HG02840 (cell line): ENCODE measurements around the gene ARPC5.
"Not testable (repeated sequence)": the region's sequence is repeated elsewhere in the genome, so short reads cannot be mapped to it uniquely, and the experiment has no call there.

Experiments
- ATAC-seq: cut with Tn5 transposase; IDR thresholded peaks from one replicate; pipeline ENCODE4 v1.9.1; 2021; ENCODE audit warnings: mild to moderate bottlenecking, moderate library complexity, moderate number of reproducible peaks; ENCODE audit not compliant: unreplicated experiment, low FRiP score

Gene ARPC5

DNA sequence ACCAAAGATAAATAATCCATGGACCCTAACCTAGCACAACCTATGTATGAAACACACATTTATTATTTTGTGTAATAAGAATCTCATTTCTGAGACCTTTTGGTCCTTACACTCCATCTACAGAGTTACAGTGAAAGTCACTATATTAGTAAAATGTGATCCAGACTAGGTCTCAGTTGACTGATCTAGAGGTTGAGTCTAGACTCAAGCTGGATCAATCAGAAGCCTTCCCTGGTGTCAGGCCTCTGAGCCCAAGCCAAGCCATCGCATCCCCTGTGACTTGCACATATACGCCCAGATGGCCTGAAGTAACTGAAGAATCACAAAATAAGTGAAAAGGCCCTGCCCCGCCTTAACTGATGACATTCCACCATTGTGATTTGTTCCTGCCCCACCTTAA lies 22.6 kb downstream of the ARPC5 start:
- not testable (repeated sequence) for ATAC-seq

DNA sequence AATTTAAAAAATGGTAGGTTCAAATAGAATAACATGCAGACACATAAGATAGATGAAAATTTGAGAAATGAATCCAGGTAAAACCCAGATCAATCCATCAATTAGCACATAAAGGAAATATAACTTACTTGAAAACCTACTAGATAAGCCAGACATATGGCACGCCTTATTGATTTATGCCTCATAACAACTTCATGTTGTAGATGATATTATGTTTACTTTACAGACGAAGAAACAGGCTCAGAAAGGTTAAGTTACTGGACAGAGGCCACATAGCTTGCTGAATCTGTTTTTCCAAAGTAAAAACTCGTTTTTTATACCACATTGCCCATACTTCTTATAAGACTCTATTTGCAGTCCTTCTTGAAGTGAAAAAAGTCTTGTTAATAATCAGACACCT lies 23.2 kb downstream of the ARPC5 start:
- no peak for ATAC-seq

DNA sequence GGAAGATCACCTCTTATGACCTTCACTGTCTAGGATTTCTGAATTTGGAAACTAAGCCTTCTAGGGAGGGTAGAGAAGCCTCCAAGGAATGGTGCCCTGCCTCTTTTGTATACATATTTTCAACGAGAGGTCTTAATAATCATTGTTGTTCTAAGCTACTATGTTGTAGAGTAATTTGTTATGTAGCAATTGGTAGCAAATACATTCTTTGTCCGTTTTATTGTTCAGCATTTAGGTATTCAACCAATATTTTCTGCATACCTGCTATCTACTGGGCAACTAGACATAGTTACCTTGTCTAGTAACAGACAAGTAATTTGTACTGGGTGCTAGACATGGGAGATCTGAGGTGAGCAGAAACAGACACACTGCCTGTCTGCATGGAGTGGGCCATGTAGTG lies 24.6 kb downstream of the ARPC5 start:
- ATAC-seq, result no peak

DNA sequence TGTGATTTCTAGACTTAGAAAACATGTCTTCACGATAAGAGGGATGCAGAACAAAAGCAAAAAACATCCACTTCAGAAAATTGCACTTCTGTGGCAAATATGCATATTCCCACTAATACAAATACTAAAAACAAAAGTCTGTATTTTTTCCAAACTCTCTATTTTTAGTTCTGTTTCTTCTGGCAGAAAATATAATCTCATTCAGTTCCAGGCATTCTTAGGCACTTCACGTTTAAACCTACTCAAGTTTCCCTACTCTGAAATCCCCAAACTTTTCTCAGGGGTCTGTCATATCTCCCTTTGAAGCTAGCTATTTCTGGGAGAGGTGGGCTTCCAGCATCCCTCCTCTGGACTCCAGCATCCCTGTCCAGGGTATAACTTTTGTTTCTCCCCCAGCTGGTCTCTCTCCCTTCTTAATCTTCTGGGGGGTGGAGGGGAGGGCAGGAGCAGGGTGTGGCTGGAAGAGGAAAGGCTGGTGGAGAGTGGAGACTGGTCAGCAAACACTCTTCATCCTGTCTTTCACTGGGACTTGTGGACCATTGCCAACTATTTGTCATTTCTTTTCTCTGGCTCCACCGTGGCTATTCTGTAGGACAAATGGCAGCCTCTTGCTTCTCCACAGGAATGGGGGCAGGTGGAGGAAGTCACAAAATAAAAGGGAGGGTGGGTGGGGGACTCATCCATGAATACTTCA lies 25.7 kb downstream of the ARPC5 start:
- no peak for ATAC-seq

DNA sequence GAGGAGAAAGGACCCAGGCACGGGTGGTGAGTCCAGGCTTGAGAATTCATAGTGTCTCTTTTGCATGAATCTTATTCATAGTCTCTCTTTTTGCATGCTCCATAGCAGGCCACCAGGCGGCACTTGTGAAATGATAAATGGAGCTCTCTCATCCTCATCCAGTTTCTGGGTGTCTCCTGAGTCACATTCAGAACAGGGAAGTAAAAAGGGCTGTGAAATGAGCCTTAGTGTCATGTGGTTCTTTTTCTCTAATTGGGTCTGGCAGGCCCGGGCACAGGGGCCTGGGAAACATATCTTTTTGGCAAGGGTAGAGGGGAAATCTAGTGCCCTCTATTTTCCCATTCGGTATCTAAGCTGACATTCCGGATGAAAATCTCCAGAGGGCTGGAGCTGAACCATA lies 26.3 kb downstream of the ARPC5 start:
- ATAC-seq, result no peak

DNA sequence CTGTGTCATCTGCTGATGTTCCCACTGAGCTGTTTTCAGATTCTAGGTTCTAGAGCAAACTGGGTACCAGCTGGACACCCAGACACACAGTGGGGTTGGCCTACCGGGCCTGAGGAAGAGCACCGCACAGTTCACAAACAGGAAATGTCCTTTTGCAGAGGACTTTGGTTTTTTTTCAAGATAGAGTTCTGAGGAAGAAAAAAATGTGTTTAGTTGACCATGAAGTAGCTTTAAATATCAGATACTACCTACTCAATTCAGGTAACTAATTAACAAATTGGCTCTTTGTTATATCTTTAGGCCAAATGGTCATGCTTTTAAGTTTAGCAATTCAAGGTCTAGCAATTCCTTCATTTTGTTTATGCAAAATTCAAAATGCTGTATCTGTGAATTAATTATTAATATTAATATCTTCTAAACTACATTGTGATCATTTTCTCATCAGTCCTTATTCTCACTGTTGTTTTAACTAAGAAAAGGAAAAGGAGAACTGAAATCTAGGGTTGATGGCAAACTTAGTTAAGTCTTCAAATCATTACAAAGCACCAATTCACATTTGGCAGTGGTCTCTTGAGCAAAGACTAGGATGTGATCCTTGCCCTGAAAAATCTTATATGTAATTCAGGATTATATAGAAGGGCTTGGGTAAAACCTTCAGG lies 28.1 kb downstream of the ARPC5 start:
- ATAC-seq, result no peak

DNA sequence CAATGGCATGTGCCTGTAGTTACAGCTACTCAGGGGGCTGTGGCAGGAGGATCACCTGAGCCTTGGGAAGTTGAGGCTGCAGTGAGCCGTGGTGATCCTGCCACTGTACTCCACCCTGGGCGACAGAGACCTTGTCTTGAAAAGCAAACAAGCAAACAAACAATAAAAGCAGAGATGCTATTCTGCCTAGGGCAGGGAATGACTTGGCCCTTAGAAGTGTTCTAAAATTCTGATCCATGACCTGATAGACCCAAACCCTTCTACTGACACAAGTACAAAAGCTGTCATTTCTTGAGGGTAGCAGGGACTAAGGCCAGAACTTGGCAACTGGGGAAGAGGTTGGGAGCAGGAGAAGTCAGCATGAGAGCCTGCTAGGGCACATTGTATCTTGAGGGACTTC lies 29.7 kb downstream of the ARPC5 start:
- no peak for ATAC-seq

DNA sequence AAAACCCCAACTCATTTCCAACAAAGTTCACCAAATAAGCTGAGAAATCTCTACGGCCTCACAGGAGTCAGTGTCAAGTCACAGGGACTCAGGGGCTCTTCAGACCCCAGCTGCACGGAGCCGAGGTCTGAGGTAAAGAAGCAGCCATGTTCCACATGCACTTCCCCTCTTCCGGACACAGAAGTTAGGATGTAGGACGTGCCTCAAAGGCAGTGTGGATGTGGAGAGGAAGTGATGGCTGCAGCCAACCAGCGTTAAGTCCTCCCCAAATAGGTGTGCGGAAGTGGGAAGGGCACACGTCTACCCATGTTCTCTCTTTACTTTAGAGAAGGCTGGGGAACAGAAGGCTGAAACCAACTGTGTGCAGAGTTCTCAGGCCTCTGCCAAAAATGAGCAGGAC lies 30.8 kb downstream of the ARPC5 start:
- ATAC-seq, result no peak

DNA sequence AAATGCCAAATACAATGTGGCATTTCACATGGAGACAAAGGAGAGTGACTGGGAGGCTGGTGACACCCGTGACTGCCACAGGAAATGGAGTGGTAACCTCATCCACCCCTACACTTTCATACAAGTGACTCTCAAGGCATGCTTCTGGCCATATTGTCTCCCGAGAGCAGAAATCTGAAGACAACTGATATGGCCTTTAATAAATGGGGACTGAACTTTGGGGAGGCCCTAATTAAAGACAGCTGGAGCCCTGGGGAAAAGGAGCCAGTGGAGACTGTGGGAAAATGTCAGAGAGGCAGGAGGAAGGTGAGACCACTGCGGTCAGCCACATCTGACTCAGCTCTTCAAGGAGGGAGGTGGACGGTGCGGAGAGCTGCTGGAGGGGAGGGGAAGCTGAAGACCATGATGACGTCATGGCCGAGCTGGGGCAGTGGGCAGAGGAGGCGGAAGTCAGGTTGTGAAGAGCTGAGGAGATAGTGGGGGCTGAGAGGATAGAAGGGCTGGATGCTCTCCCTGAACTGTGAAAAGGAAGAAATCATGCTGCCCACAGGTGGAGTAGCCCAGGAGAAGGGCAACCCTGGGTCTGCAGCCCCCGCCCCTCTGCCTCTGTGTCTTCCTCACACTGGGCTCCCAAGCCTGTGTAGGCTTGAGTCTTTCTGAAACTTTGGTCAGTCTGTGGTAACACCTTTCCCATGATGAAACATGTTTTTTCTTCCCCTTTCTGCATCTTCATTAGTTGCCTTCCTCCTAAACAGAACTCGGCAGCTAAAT lies 31.4 kb downstream of the ARPC5 start:
- no peak for ATAC-seq

DNA sequence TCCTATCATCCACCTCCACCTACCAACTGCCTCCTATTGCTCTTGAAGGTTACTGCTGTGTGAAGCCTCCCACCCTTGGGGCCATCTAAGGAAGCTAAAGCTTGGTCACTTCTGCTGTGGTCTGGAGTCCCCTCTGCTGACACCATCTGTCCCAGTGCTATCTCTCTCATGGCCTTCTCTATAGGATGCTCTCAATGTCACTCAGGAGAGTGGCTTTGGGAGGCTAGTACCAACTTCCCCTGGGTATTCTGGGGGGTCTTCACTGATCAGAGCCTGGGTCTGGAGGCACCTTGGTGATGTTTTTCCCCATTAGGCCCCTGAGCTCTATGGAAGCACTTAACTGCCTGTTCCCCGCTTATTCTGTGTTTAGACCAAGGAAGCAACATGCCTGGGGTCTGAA lies 33.1 kb downstream of the ARPC5 start:
- ATAC-seq, result no peak

DNA sequence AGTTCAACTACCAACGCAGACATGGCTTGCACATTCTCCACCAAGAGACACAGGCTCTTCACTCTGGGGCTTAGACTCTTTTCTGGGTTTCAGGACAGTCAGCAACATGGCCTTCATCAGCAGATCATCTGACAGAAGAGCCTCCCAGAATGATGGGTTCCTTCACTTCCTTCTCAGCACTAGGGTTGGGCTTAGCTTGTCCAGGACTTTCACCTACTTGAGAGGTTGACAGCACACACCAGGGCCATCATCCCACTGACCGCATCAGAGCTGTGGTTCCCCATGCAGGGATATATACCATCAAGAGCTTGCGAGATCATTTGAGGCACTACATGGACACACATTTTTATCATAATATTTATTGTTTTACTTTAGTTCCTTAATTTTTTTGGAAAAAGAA lies 34.9 kb downstream of the ARPC5 start:
- ATAC-seq, result no peak

DNA sequence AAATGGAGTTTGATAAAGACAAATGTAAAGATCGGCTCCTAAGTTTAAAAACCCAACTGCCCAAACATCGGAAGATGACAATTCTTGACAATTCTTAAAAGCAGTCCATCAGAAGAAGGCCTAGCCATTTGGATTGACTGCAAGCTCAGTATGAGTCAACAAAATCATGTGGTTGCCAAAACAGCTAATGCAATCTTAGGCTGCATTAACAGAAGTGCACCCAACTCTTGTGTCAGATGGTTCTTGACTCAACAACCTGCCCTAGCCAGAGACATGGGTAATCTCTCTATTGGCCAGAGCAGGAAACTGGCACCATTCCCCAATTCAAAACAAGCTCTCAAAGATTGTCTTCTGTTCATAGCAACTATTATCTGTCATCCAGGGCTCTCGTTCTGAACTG lies 35.4 kb downstream of the ARPC5 start:
- ATAC-seq, result no peak

DNA sequence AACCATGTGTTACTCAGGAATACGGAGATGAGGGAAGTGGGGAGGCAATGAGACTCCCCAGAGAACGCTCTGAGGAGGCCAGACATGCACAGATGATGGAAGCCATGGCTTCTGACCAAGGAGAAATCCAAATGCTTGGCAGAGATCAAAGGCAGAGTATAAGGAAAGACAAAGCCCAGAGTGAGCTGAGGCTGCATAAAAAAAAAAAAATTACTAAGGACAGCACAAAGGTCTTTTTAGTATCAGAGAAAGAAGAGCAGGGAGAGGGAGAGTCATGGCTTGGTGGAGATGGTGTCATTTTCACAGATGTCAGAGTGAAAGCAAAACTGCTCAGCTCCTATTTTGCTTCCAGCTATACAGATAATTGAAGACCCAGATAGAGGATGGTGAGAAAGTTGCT lies 37.2 kb downstream of the ARPC5 start:
- ATAC-seq, result no peak

DNA sequence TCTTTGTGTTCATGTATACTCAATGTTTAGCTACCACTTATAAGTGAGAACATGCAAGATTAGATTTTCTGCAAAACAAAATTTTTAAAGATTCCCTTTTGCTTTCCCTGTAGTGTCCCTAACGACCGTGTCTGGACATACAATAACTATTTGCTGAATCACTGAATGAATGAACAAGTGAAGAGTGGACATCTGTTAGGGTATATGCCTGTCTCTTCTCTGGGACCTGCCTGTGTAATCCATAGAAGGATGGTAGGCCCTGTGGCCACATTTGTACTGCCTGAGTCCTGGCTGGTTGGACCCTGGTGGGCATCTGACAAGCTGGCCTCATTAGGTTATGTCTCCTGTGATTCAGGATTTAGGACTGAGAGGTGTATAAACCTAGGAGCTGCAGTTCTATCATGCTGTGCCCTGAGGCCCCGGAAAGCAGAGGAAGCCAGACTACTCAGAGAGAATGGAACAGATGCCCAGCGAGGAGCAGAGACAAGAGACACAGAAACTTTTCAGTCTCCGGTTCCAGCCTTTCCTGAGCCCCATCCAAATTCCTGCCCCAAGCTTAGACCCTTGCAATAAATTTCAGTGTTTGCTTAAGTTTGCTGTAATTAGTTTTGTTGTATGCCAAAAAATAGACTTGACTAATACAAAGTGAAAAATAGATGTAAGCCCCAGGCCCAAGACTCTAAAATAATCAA lies 37.8 kb downstream of the ARPC5 start:
- no peak for ATAC-seq

DNA sequence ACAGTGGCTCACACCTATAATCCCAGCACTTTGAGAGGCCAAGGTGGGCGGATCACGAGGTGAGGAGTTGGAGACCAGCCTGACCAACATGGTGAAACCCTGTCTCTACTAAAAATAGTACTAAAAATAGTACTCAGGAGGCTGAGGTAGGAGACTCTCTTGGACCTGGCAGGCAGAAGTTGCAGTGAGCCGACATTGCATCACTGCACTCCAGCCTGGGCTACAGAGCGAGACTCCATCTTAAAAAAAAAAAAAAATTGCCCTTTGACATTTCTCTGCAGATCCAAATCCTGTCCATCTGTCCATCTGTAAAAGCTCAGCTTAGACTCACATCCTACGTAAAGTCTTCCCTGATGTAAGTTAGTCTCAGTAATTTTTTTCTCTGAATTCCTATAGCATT lies 39.1 kb downstream of the ARPC5 start:
- no peak for ATAC-seq

DNA sequence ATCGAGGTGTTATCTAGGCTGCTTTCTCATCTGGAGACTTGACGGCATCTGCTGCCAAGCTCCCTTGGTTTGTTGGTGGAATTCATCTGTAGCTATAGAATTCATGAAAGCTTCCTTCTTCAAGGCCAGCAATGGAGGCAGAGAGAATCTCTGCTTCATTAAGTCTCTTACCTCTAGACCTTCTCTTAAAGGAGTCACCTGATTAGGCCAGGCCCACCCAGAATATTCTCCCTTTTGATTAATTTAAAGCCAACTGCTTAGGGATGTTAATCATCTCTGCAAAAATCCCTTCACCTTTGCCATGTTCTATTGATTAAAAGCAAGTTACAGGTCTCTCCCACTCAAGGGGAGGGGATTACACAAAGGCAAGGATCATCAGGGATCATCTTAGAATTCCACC lies 40.0 kb downstream of the ARPC5 start:
- ATAC-seq, result no peak

DNA sequence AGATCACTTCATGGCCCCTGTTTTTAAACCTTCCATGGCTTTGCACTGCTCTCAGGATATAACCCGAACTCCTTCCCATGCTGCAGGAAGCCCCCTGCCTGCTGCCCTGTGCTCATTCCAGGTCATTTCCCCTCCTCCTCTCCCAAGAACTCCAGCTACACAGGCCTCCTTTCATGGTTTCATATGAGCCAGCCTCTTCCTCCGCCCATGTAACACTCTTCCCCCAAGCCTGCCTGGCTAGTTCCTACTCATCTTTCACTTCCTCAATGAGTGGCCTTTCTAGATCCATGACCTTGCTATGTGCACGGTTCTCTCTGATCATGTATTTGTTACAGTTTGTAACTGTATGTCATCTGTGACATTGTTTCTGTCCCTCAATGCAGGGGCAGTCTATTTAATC lies 42.2 kb downstream of the ARPC5 start:
- peak; percentile 37 for ATAC-seq

DNA sequence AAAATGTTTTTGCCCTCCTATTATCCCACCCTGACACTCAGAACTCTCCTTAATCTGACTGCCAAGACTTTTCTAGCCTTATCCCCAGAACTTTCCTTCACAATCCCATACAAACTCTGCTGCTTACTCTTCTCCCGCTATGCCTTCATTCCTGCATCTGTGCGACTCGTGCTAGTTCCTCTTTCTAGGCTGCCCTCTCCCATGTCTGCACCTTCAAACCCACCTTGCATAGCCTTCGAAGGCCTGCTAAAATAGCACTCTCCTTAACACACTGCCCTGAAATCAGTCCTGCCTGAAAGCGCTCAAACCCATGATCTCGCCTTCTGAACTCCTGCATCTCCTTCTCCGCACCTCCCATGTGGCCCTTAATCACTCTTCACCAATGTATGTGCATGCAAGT lies 42.9 kb downstream of the ARPC5 start:
- ATAC-seq, result no peak

DNA sequence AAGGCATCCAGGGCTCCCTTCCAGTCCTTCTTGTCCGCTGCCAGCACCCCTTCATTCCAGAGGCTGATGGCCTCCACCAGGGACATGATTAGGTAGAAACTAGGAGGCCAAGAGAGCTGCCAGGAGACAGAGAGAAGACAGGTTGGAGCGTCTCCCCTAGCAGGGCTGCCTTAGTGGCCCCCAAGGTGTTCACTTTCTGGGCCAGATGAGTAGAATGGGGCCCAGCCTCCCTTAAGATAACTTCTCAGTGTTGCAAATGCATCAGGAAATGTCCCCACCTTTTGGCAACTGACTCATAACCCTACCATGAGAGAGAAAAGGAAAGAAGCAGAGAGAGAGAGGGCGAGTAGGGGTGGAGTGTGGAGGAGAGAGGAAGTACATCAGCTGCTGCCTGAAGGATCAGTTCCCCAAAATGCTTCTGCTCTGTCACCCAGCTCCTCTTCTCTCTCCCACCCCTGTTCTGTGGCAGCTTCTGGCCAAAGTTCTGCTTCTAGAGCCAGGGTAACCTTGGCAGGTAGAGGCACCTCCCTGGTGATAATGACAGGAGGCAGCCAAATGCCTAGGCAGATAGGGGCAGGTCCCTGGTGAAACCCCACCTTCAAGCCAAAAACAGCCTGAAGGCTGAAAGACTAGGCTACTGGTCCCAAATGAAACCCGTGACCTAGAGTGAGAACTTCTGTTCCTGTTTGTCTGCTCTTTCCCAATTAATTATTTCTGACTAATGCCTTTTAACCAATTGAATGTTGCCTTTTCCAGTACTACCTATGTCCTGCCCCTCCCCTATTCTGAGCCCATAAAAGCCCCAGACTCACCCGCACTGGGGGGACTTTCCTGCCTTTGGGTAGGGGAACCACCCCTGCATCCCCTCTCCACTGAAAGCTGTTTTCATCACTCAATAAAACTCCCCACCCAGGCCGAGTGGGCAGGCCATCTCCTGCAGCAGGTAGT lies 45.1 kb downstream of the ARPC5 start, which contains the start of gene NCF2:
Gene NCF2 (minus strand): TSS at position 216 of the 948 bp plus-strand sequence. CDS start 130 bp downstream, at position 86.
- peak; percentile 77 for ATAC-seq

DNA sequence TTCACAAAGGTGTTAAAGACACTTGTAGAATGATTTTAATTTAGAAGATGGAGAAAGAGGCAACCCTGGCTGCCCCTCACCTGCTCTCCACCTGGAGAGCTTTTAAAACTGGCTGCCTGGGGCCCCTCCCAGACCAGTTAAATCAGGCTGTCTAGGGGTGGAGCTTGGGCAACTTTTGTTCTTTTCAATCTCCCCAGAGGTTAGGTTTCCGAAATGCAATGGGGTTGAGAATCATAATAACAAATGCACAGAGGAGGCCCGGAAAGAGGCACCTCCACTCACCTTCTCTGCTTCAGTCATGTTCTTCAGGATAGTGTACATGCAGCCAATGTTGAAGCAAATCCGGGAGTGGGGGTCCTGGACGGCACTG lies 45.7 kb downstream of the ARPC5 start:
- ATAC-seq, result peak; percentile 19
